Measurements from ENCODE around the gene CDK4. TPM values are rescaled to one million over a fixed set of nuclear protein-coding genes. Genes with fewer than 3 reads are reported as not detected.

The CDK4 gene
- total RNA-seq, 2 experiments from 2014 or later = 87.7 to 88.6 TPM

- ChIA-PET CTCF (no interaction called here), POLR2A (interaction anchor here (1.0 to 1.4 kb wide), 3 partner anchors 9 to 18 kb away, joined by 3 to 5 read pairs (median 3); partner anchors contain the start of genes EEF1AKMT3, METTL1 and TSPAN31)
- Mint-ChIP-seq H3K36me3 (ENCODE audit: low read depth) (peaks cover 35% of the 10 kb centered on the region), H3K27me3 (peaks cover 3% of the 10 kb centered on the region), H3K27ac (peak overlapping the region; percentile 81), H3K4me3 (peak overlapping the region; percentile 93), H3K4me1 (peaks cover 61% of the 10 kb centered on the region), H3K9me3 (no peaks in the 10 kb centered on the region)
- DNase-seq = no peak
These were observed 1.7 kb upstream of the CDK4 start for GRCh38 chr12:57753756-57754337.

- POLR2A ChIA-PET = interaction anchor here (0.9 to 1.3 kb wide), 8 partner anchors 11 to 1064 kb away, joined by 3 to 10 read pairs (median 3); partner anchors contain the start of genes EEF1AKMT3, METTL1, PTGES3 and SHMT2
- Mint-ChIP-seq H3K27me3 (peaks cover 3% of the 10 kb centered on the region), H3K4me3 (peak overlapping the region; percentile 95), H3K27ac (peak overlapping the region; percentile 74), H3K36me3 (ENCODE audit: low read depth) (peaks cover 37% of the 10 kb centered on the region), H3K9me3 (no peaks in the 10 kb centered on the region), H3K4me1 (peaks cover 57% of the 10 kb centered on the region)
- no peak for DNase-seq
- CTCF ChIA-PET = no interaction called here
These were observed 524 bp upstream of the CDK4 start for GRCh38 chr12:57752668-57753000.

- ChIA-PET POLR2A (interaction anchor here (0.9 to 1.6 kb wide), 8 partner anchors 9 to 1063 kb away, joined by 3 to 10 read pairs (median 3); partner anchors contain the start of genes EEF1AKMT3, METTL1 and PTGES3), CTCF (interaction anchor here (0.8 kb wide), 1 partner anchor 30 kb away, joined by 3 read pairs; no protein-coding TSS in a partner anchor)
- peaks cover 56% of the 10 kb centered on the region for H3K4me1 Mint-ChIP-seq
These were observed 700 bp downstream of the CDK4 start for GRCh38 chr12:57751432-57751787.

GRCh38 chr12:57750561-57751431 lies 1.3 kb downstream of the CDK4 start:
- H3K36me3 Mint-ChIP-seq (ENCODE audit: low read depth) = peaks cover 46% of the 10 kb centered on the region
- peaks cover 3% of the 10 kb centered on the region for H3K27me3 Mint-ChIP-seq
- POLR2A ChIA-PET = interaction anchor here (0.9 to 1.6 kb wide), 2 partner anchors 9 to 17 kb away, joined by 3 to 8 read pairs; no protein-coding TSS in a partner anchor
- H3K27ac Mint-ChIP-seq = peak overlapping the region; percentile 74
- CTCF ChIA-PET = interaction anchor here (1.5 kb wide), 1 partner anchor 9 kb away, joined by 9 read pairs; no protein-coding TSS in a partner anchor
- DNase-seq = no peak
- peaks cover 58% of the 10 kb centered on the region for H3K4me1 Mint-ChIP-seq
- peak overlapping the region; percentile 95 for H3K4me3 Mint-ChIP-seq
- H3K9me3 Mint-ChIP-seq = no peaks in the 10 kb centered on the region

More at GRCh38 chr12:57751432-57751787, 700 bp downstream of the CDK4 start:
- H3K27ac Mint-ChIP-seq = peak overlapping the region; percentile 74
- H3K4me3 Mint-ChIP-seq = peak overlapping the region; percentile 95
- peaks cover 42% of the 10 kb centered on the region for H3K36me3 Mint-ChIP-seq (ENCODE audit: low read depth)
- H3K27me3 Mint-ChIP-seq = peaks cover 3% of the 10 kb centered on the region
- no peak for DNase-seq
- no peaks in the 10 kb centered on the region for H3K9me3 Mint-ChIP-seq

- POLR2A ChIA-PET = no interaction called here
- no peak for DNase-seq
- Mint-ChIP-seq H3K4me3 (no peak overlapping the region), H3K27me3 (no peaks in the 10 kb centered on the region), H3K36me3 (ENCODE audit: low read depth) (peaks cover 49% of the 10 kb centered on the region), H3K27ac (no peak overlapping the region), H3K4me1 (peaks cover 66% of the 10 kb centered on the region), H3K9me3 (no peaks in the 10 kb centered on the region)
- CTCF ChIA-PET = interaction anchor here (1.2 kb wide), 1 partner anchor 8 kb away, joined by 5 read pairs; no protein-coding TSS in a partner anchor
These were observed 3.0 kb downstream of the CDK4 start for GRCh38 chr12:57749061-57749460.

GRCh38 chr12:57746025-57746424 lies 6.1 kb downstream of the CDK4 start:
- POLR2A ChIA-PET = interaction anchor here (1.1 to 2.9 kb wide), 4 partner anchors 10 to 155 kb away, joined by 4 to 11 read pairs (median 6); partner anchors contain the start of genes EEF1AKMT3, MARCHF9, METTL1 and PIP4K2C
- Mint-ChIP-seq H3K9me3 (no peaks in the 10 kb centered on the region), H3K27me3 (no peaks in the 10 kb centered on the region), H3K4me1 (peaks cover 55% of the 10 kb centered on the region), H3K27ac (peak overlapping the region; percentile 93), H3K4me3 (peak overlapping the region; percentile 77), H3K36me3 (ENCODE audit: low read depth) (peaks cover 44% of the 10 kb centered on the region)
- CTCF ChIA-PET = interaction anchor here (2.2 to 2.4 kb wide), 2 partner anchors 10 to 162 kb away, joined by 12 to 15 read pairs; no protein-coding TSS in a partner anchor
- DNase-seq = no peak

- Mint-ChIP-seq H3K4me1 (peaks cover 55% of the 10 kb centered on the region), H3K36me3 (ENCODE audit: low read depth) (peaks cover 46% of the 10 kb centered on the region), H3K27ac (peak overlapping the region; percentile 93), H3K4me3 (peak overlapping the region; percentile 77), H3K27me3 (no peaks in the 10 kb centered on the region), H3K9me3 (no peaks in the 10 kb centered on the region)
- no peak for DNase-seq
- CTCF ChIA-PET = interaction anchor here (2.2 to 2.4 kb wide), 3 partner anchors 11 to 162 kb away, joined by 8 to 15 read pairs (median 12); no protein-coding TSS in a partner anchor
- POLR2A ChIA-PET = interaction anchor here (0.8 to 2.9 kb wide), 13 partner anchors 9 to 225 kb away, joined by 3 to 11 read pairs (median 5); partner anchors contain the start of genes DDIT3, EEF1AKMT3, MARCHF9 and METTL1
These were observed 6.6 kb downstream of the CDK4 start for GRCh38 chr12:57745485-57745881.

- ChIA-PET POLR2A (interaction anchor here (0.6 to 2.9 kb wide), 18 partner anchors 9 to 284 kb away, joined by 3 to 11 read pairs (median 4); partner anchors contain the start of genes DDIT3, EEF1AKMT3, MARCHF9 and METTL1), CTCF (interaction anchor here (1.1 to 2.4 kb wide), 4 partner anchors 12 to 161 kb away, joined by 3 to 15 read pairs (median 10); partner anchors contain the start of gene PIP4K2C)
- Mint-ChIP-seq H3K4me3 (peak within 1 kb of the TSS; percentile 77), H3K27me3 (no peaks in the 10 kb centered on the region), H3K27ac (peak within 1 kb of the TSS; percentile 93), H3K36me3 (ENCODE audit: low read depth) (peaks cover 42% of the 10 kb centered on the region), H3K9me3 (no peaks in the 10 kb centered on the region), H3K4me1 (peaks cover 53% of the 10 kb centered on the region)
- DNase-seq = peak; percentile 97
These were observed 7.2 kb downstream of the CDK4 start, which contains the start of gene TSPAN31 for GRCh38 chr12:57744777-57745484. Gene TSPAN31, plus strand, starts transcription at chr12:57745039. Its CDS starts 116 bp downstream, at chr12:57745155.

- POLR2A ChIA-PET = interaction anchor here (0.6 to 2.9 kb wide), 17 partner anchors 10 to 284 kb away, joined by 3 to 11 read pairs (median 4); partner anchors contain the start of genes DDIT3, EEF1AKMT3, MARCHF9 and METTL1
- H3K36me3 Mint-ChIP-seq (ENCODE audit: low read depth) = peaks cover 45% of the 10 kb centered on the region
- peak; percentile 85 for DNase-seq
- H3K4me1 Mint-ChIP-seq = peaks cover 60% of the 10 kb centered on the region
- CTCF ChIA-PET = interaction anchor here (1.1 to 2.4 kb wide), 4 partner anchors 12 to 160 kb away, joined by 3 to 15 read pairs (median 10); partner anchors contain the start of gene PIP4K2C
- H3K27ac Mint-ChIP-seq = peak overlapping the region; percentile 93
- H3K27me3 Mint-ChIP-seq = no peaks in the 10 kb centered on the region
- peak overlapping the region; percentile 77 for H3K4me3 Mint-ChIP-seq
- no peaks in the 10 kb centered on the region for H3K9me3 Mint-ChIP-seq
These were observed 7.8 kb downstream of the CDK4 start for GRCh38 chr12:57744194-57744776.

GRCh38 chr12:57743769-57744168 lies 8.3 kb downstream of the CDK4 start:
- peak overlapping the region; percentile 93 for H3K27ac Mint-ChIP-seq
- peaks cover 63% of the 10 kb centered on the region for H3K4me1 Mint-ChIP-seq
- no peak for DNase-seq
- ChIA-PET CTCF (interaction anchor here (2.4 kb wide), 2 partner anchors 13 to 16 kb away, joined by 8 to 15 read pairs; no protein-coding TSS in a partner anchor), POLR2A (interaction anchor here (0.8 to 2.9 kb wide), 5 partner anchors 12 to 283 kb away, joined by 3 to 11 read pairs (median 5); partner anchors contain the start of genes EEF1AKMT3, MARCHF9, METTL1 and OS9)
- peaks cover 44% of the 10 kb centered on the region for H3K36me3 Mint-ChIP-seq (ENCODE audit: low read depth)
- H3K27me3 Mint-ChIP-seq = no peaks in the 10 kb centered on the region
- H3K4me3 Mint-ChIP-seq = peak overlapping the region; percentile 77
- H3K9me3 Mint-ChIP-seq = no peaks in the 10 kb centered on the region

Data from activated CD4-positive, alpha-beta memory T cell treated with anti-CD3 and anti-CD28 coated beads, Interleukin-2, amount 10 ng/mL, durations not matched to agents 7 days and 5 days (primary cell).